NOMO-1 treated with dmso at 0.1 percent for 144 hours (cell line): ENCODE data around the gene TMEM158.
A peak's percentile ranks its signal among the peaks of the same experiment; 100 is the strongest.

ENCODE experiments used
- DNase-seq: peaks from one replicate; lab custom pipeline; 2025; ENCODE audit not compliant: unreplicated experiment; lab: John Stamatoyannopoulos, UW

TMEM158 gene

GRCh38 chr3:45234250-45234649 is 8.2 kb upstream of the TMEM158 start:
- DNase-seq, result no peak

GRCh38 chr3:45232521-45232920 is 6.4 kb upstream of the TMEM158 start:
- DNase-seq, result no peak

GRCh38 chr3:45227946-45228345 is 1.9 kb upstream of the TMEM158 start:
- no peak for DNase-seq

- DNase-seq, result no peak
Measured at GRCh38 chr3:45227071-45227820, 1.2 kb upstream of the TMEM158 start.

GRCh38 chr3:45225465-45226205 is 452 bp downstream of the TMEM158 start:
- no peak for DNase-seq

- peak; percentile 46 for DNase-seq
Measured at GRCh38 chr3:45224824-45225464, 1.1 kb downstream of the TMEM158 start.

GRCh38 chr3:45223889-45224727 is 2.0 kb downstream of the TMEM158 start:
- DNase-seq, result no peak

- DNase-seq, result no peak
Measured at GRCh38 chr3:45219694-45220093, 6.4 kb downstream of the TMEM158 start.

- no peak for DNase-seq
Measured at GRCh38 chr3:45218578-45219390, 7.3 kb downstream of the TMEM158 start.

GRCh38 chr3:45216021-45216609 is 10.0 kb downstream of the TMEM158 start:
- DNase-seq, result no peak

- no peak for DNase-seq
Measured at GRCh38 chr3:45215466-45215865, 10.6 kb downstream of the TMEM158 start.

GRCh38 chr3:45214061-45214680 is 11.9 kb downstream of the TMEM158 start:
- no peak for DNase-seq

GRCh38 chr3:45212095-45212468 is 14.0 kb downstream of the TMEM158 start:
- DNase-seq, result no peak

GRCh38 chr3:45211466-45212094 is 14.5 kb downstream of the TMEM158 start:
- DNase-seq, result no peak

- DNase-seq, result peak; percentile 49
Measured at GRCh38 chr3:45210308-45211041, 15.6 kb downstream of the TMEM158 start.

GRCh38 chr3:45209526-45209925 is 16.6 kb downstream of the TMEM158 start:
- no peak for DNase-seq

GRCh38 chr3:45208586-45208985 is 17.5 kb downstream of the TMEM158 start:
- DNase-seq, result no peak

- DNase-seq, result no peak
Measured at GRCh38 chr3:45207446-45207845, 18.6 kb downstream of the TMEM158 start.
